ENCODE results near the gene CNOT10.
"Not testable (repeated sequence)": the region's sequence is repeated elsewhere in the genome, so short reads cannot be mapped to it uniquely, and the experiment has no call there.

The CNOT10 gene

DNA sequence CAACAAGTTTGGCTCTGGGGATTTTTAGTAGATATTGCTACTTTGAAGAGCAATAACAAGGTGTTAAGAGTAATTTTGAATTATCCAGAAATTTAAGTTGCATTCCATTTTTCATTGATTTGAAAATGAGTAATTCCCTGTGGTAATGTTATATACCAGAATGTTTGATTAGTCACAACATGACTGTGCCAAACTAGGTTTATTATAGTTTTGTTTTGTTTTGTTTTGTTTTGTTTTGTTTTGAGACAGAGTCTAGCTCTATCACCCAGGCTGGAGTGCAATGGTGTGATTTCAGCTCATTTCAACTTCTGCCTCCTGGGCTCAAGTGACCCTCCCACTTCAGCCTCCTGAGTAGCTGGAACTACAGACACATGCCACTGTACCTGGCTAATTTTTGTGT is 40.7 kb downstream of the CNOT10 start:
- no peak for DNase-seq
- in situ Hi-C loops (cut with HindIII; ENCODE audit: low pct_ligation_motif_present, low sequenced_read_pairs), result no loop called here
- Histone ChIP-seq H3K4me3 (ENCODE audit: low read depth, low read length) (no peak overlapping the region), H3K36me3 (replicated peaks) (peaks cover 17% of the 10 kb centered on the region), H3K27me3 (replicated peaks) (no peaks in the 10 kb centered on the region), H3K27ac (no peak overlapping the region)
- TF ChIP-seq, protein P1, sequence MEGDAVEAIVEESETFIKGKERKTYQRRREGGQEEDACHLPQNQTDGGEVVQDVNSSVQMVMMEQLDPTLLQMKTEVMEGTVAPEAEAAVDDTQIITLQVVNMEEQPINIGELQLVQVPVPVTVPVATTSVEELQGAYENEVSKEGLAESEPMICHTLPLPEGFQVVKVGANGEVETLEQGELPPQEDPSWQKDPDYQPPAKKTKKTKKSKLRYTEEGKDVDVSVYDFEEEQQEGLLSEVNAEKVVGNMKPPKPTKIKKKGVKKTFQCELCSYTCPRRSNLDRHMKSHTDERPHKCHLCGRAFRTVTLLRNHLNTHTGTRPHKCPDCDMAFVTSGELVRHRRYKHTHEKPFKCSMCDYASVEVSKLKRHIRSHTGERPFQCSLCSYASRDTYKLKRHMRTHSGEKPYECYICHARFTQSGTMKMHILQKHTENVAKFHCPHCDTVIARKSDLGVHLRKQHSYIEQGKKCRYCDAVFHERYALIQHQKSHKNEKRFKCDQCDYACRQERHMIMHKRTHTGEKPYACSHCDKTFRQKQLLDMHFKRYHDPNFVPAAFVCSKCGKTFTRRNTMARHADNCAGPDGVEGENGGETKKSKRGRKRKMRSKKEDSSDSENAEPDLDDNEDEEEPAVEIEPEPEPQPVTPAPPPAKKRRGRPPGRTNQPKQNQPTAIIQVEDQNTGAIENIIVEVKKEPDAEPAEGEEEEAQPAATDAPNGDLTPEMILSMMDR (IDR thresholded peaks at IDR 0.05; ENCODE audit: low read depth, low read length, missing control alignments), result no peak

DNA sequence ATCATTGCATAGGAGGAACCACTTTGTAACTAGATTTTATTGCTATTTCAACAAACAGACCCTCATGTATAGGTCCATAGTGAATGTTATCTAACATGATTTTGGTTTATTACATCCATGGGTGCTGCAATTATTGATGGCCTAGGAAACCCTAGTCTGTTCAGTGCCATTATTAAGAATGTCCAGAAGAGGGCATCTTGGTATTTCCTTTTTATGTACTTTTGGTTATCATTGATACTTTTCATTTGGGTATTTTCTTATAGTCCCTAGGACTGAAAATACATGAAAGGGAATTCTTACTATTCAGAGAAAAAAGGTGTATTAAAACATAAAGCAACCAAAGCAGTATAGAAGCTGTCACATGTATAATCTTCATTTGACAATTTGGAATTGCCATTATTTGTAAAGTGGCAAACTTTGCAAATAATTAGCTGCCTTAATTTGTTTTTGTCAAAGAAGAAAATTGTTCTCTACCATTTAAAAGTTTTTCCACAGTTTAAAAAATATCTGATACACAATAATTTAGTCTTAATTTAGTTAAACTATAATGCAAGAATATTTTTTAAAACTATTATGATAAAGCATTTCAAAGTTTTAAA is 48.7 kb downstream of the CNOT10 start:
- peak; percentile 11 for DNase-seq
- no peak overlapping the region for H3K4me3 ChIP-seq (ENCODE audit: low read depth, low read length)
- TF ChIP-seq, protein P1 (IDR thresholded peaks at IDR 0.05; ENCODE audit: low read depth, low read length, missing control alignments), result peak; percentile 52
- in situ Hi-C loops (cut with HindIII; ENCODE audit: low pct_ligation_motif_present, low sequenced_read_pairs), result no loop called here
- no peak overlapping the region for H3K27ac ChIP-seq
- H3K27me3 ChIP-seq (replicated peaks), result no peaks in the 10 kb centered on the region
- peaks cover 9% of the 10 kb centered on the region for H3K36me3 ChIP-seq (replicated peaks)

DNA sequence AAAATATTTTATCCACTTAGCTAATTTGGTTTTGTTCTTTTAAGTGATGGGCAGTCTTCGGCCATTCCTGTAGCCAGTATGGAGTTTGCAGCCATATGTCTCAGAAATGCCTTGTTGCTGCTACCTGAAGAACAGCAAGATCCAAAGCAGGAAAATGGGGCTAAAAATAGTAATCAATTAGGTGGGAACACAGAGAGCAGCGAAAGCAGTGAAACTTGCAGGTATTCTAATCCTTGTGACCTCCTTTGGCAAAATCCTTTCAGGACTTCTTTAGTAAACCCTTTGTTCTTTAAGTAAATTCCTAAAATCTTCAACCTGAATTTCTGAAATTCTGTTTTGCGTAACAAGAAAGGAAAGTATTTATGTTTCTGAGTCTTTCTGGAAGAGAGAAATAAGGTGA is 49.8 kb downstream of the CNOT10 start:
- TF ChIP-seq, protein P1 (IDR thresholded peaks at IDR 0.05; ENCODE audit: low read depth, low read length, missing control alignments), result no peak
- H3K36me3 ChIP-seq (replicated peaks), result peaks cover 2% of the 10 kb centered on the region

DNA sequence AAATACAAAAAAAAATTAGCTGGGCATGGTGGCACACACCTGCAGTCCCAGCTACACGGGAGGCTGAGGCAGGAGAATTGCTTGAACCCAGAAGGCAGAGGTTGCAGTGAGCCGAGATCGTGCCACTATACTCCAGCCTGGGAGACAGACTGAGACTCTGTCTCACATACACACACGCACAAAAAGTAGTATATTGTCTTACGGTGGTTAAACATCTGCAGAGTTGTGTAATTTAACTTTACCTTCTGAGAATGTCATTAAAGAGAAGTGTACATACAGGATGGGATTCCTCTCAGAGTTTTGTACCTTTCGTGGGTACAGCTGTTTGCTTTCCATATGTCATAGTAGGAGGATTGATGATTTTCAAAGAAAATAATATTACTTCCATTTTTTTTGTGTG is 58.5 kb downstream of the CNOT10 start:
- H3K36me3 ChIP-seq (replicated peaks); in situ Hi-C loops (cut with HindIII; ENCODE audit: low pct_ligation_motif_present, low sequenced_read_pairs); DNase-seq: not testable (repeated sequence)

More for the DNA sequence above, 49.8 kb downstream of the CNOT10 start:
- in situ Hi-C loops (cut with HindIII; ENCODE audit: low pct_ligation_motif_present, low sequenced_read_pairs), result no loop called here
- Histone ChIP-seq H3K27me3 (replicated peaks) (no peaks in the 10 kb centered on the region), H3K27ac (no peak overlapping the region), H3K4me3 (ENCODE audit: low read depth, low read length) (no peak overlapping the region)
- no peak for DNase-seq

DNA sequence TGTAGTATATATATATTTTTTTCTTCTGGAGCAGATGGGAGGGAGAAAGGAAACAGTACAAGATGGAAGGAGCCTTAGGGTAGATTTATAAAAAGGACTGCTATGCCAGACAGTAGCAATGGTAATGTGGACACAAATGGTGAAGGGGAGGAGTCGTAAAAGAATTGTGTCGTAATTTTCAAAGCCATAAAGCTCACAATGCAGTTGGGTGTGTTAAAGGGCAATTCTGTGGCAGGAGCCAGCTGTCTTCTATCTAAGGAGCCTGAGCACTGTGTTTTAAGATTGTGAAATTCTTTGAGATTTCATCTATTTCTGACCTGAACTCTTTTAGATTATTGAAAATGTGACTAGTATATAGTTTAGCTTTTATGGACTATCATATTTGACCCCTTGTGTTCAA is 58.9 kb downstream of the CNOT10 start:
- H3K4me3 ChIP-seq (ENCODE audit: low read depth, low read length), result no peak overlapping the region
- in situ Hi-C loops (cut with HindIII; ENCODE audit: low pct_ligation_motif_present, low sequenced_read_pairs), result no loop called here
- DNase-seq, result no peak
- H3K36me3 ChIP-seq (replicated peaks), result peaks cover 5% of the 10 kb centered on the region
- no peak overlapping the region for H3K27ac ChIP-seq
- no peaks in the 10 kb centered on the region for H3K27me3 ChIP-seq (replicated peaks)
- TF ChIP-seq, protein P1 (IDR thresholded peaks at IDR 0.05; ENCODE audit: low read depth, low read length, missing control alignments), result no peak

More for the DNA sequence above, 58.5 kb downstream of the CNOT10 start:
- not testable (repeated sequence) for H3K27me3 ChIP-seq (replicated peaks); H3K4me3 ChIP-seq (ENCODE audit: low read depth, low read length); H3K27ac ChIP-seq

DNA sequence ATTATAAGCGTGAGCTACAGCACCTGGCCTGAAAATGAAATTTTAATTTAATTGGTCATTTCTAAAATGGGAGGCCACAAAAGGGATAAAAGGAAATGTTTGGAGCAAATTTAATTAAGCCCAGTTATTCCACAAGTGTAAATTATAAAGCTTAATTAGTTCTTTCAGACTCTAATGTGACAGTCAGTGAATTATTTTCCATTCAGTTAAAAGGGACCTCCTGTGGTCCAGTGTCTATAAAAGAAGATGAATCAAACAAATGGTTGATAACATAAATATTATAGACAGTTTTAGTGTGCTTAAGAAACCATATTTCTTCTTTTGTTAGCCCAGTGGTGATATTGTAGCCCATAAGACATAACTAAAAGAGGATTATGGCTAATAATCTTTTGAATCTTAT is 66.4 kb downstream of the CNOT10 start:
- in situ Hi-C loops (cut with HindIII; ENCODE audit: low pct_ligation_motif_present, low sequenced_read_pairs), result no loop called here

More for the DNA sequence above, 66.4 kb downstream of the CNOT10 start:
- Histone ChIP-seq H3K27me3 (replicated peaks) (no peaks in the 10 kb centered on the region), H3K36me3 (replicated peaks) (no peaks in the 10 kb centered on the region), H3K27ac (no peak overlapping the region), H3K4me3 (ENCODE audit: low read depth, low read length) (no peak overlapping the region)
- no peak for DNase-seq
- TF ChIP-seq, protein P1 (IDR thresholded peaks at IDR 0.05; ENCODE audit: low read depth, low read length, missing control alignments), result no peak

All from brain microvascular endothelial cell (primary cell).